HUES48 (cell line): ENCODE data around the gene PTPRN2.

Experiments used
- H3K27ac ChIP-seq: one replicate; pipeline ENCODE4 v1.7.0; 2013; ENCODE audit warnings: low read depth, low read length, inconsistent platforms
- H3K27me3 ChIP-seq: 2 replicates; pipeline ENCODE4 v1.6.1; 2013; ENCODE audit warnings: mild to moderate bottlenecking, low read length; ENCODE audit not compliant: control insufficient read depth, insufficient read depth
- H3K36me3 ChIP-seq: 2 replicates; pipeline ENCODE4 v1.6.1; 2013; ENCODE audit warnings: low read length; ENCODE audit not compliant: control insufficient read depth, insufficient read depth
- H3K4me1 ChIP-seq: 2 replicates; pipeline ENCODE4 v1.6.1; 2013; ENCODE audit warnings: mild to moderate bottlenecking, low read length; ENCODE audit not compliant: control insufficient read depth, insufficient read depth
- H3K4me3 ChIP-seq: 2 replicates; pipeline ENCODE4 v1.5.1; 2013; ENCODE audit warnings: mild to moderate bottlenecking, low read depth, low read length
- H3K9ac ChIP-seq: 2 replicates; pipeline ENCODE4 v1.6.1; 2013; ENCODE audit warnings: mild to moderate bottlenecking, low read depth, low read length, moderate library complexity
- H3K9me3 ChIP-seq: 2 replicates; pipeline ENCODE4 v1.6.1; 2013; ENCODE audit warnings: low read length; ENCODE audit not compliant: control insufficient read depth, insufficient read depth

The PTPRN2 gene

DNA sequence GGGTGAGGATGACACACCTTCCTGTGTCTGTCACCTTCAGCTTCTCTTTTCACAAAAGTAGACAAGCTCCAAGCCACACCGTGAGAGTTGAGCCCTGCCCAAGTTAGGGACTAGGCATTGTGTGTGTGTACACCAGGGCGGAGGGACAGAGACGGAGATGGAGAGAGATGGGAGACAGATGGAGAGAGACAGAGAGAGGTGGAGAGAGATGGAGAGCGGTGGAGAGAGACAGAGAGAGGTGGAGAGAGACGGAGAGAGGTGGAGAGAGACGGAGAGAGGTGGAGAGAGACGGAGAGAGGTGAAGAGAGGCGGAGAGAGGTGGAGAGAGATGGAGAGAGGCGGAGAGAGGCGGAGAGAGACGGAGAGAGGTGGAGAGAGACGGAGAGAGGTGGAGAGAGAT, 1043.8 kb downstream of the PTPRN2 start:
- Histone ChIP-seq H3K4me1 (no peaks in the 10 kb centered on the region), H3K27ac (no peak overlapping the region), H3K27me3 (no peaks in the 10 kb centered on the region), H3K9ac (no peak overlapping the region), H3K9me3 (no peaks in the 10 kb centered on the region), H3K4me3 (no peak overlapping the region), H3K36me3 (no peaks in the 10 kb centered on the region)

DNA sequence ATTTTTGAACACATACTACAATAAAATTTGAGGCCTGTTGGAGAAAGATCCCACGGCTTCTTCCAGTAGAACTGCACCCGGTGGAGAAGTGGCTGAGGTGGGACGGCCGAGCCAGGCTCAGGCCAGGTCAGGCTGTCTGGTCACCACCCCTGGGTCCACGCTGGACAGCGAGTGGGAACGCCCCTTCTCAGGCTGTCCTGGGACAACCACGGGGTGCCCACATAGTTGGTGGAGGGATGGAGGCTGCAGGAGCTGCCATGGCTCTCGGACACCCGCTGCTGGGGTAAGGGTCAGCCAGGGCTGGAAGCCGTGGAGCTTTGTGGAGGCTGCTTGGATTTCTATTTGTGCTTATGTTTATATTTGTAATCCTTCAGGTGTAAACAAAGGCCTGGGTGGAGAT, 1044.3 kb downstream of the PTPRN2 start:
- Histone ChIP-seq H3K9me3 (no peaks in the 10 kb centered on the region), H3K4me1 (no peaks in the 10 kb centered on the region), H3K9ac (no peak overlapping the region), H3K27ac (no peak overlapping the region), H3K27me3 (no peaks in the 10 kb centered on the region), H3K36me3 (no peaks in the 10 kb centered on the region), H3K4me3 (no peak overlapping the region)

DNA sequence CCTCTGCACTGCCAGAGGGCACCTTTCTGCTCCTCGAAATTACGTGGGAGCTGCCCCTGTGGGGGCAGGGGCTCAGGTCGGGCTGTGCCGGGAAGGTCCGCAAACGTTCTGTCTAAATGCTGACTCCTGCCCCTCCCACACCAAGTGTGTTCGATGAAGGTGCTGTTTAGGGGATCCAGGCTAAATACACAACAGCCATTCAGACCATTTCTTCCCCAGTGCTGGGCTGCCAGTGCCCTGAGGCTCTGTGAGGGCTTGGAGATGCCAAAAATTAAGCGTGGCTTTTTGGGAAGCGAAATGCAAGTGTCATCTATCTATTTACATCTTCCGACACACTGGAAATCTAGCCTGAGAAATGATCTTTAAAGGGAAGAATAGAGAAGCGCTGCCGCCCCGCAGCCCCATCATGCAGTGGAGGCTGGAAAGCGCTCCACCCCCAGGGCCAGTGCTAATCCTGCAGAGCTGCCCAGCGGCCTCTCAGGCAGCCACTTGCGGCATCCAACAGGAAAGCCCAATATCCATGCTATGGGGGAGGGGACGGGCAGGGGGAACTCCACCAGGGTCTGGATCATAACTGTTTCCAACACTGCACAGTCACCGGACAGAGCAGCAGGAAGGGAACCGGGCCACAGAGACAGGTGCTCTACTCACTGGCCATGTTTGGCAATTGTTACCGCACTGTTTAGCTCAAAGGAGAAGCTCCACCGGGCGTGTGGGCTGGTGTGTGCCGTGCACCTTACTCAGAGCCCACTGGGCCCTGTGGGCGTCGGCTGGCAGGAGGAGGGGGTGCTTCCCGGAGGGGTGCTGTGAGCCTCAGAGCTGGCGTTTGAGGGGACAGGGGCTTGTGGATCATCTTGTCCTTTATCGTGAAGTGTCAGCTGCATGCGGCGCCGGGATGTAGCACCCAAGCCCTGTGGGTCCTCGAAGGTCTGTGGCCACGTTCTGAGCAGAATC, 1045.3 kb downstream of the PTPRN2 start:
- Histone ChIP-seq H3K36me3 (no peaks in the 10 kb centered on the region), H3K27ac (no peak overlapping the region), H3K9me3 (no peaks in the 10 kb centered on the region), H3K9ac (no peak overlapping the region), H3K4me3 (no peak overlapping the region), H3K4me1 (no peaks in the 10 kb centered on the region), H3K27me3 (no peaks in the 10 kb centered on the region)

- Histone ChIP-seq H3K9me3 (no peaks in the 10 kb centered on the region), H3K4me1 (no peaks in the 10 kb centered on the region), H3K4me3 (no peak overlapping the region), H3K9ac (no peak overlapping the region), H3K27me3 (no peaks in the 10 kb centered on the region), H3K36me3 (no peaks in the 10 kb centered on the region), H3K27ac (no peak overlapping the region)
These were observed 1046.1 kb downstream of the PTPRN2 start for GRCh38 chr7:157541295-157542067.

DNA sequence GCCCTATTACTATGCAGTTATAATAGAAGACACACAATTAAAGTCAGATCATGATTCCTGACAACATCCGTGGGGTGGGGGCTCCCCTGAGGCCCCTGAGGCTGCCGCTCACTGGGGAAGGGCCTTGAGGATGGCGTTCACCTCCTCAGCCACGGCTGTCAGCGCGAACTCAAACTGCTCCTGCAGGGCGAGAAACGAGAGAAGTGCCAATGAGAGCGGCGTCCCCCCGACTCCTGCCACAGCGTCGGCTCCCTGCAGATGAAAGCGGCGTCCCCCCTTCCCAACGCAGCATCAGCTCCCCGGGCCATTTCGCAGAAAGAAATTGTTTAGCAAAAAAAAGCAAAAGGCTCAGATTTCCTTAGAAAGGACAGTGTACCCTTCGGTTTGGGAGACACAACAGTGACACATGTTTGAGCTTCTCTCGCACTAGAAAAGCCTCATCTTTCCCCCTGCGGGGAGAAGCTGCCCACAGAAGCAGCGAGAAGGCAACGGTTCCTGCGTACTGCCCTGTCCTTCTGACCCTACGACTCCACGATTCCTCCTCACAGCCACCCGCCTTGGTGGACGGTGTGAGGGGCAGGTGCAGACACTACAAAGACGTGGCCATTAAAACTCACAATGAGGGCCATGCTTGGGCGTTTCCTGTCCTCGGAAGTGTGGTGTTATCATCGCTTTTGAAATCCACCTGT, 1046.9 kb downstream of the PTPRN2 start:
- H3K9ac ChIP-seq = no peak overlapping the region
- no peak overlapping the region for H3K4me3 ChIP-seq
- no peaks in the 10 kb centered on the region for H3K36me3 ChIP-seq
- no peaks in the 10 kb centered on the region for H3K9me3 ChIP-seq
- H3K27me3 ChIP-seq = no peaks in the 10 kb centered on the region
- H3K4me1 ChIP-seq = no peaks in the 10 kb centered on the region
- H3K27ac ChIP-seq = no peak overlapping the region

- Histone ChIP-seq H3K27me3 (no peaks in the 10 kb centered on the region), H3K9me3 (no peaks in the 10 kb centered on the region), H3K4me1 (no peaks in the 10 kb centered on the region)
These were observed 1047.6 kb downstream of the PTPRN2 start for GRCh38 chr7:157540020-157540419.

GRCh38 chr7:157539521-157539920, 1048.1 kb downstream of the PTPRN2 start:
- H3K27me3 ChIP-seq = no peaks in the 10 kb centered on the region

More at GRCh38 chr7:157540020-157540419, 1047.6 kb downstream of the PTPRN2 start:
- Histone ChIP-seq H3K9ac (no peak overlapping the region), H3K4me3 (no peak overlapping the region), H3K27ac (no peak overlapping the region), H3K36me3 (no peaks in the 10 kb centered on the region)

DNA sequence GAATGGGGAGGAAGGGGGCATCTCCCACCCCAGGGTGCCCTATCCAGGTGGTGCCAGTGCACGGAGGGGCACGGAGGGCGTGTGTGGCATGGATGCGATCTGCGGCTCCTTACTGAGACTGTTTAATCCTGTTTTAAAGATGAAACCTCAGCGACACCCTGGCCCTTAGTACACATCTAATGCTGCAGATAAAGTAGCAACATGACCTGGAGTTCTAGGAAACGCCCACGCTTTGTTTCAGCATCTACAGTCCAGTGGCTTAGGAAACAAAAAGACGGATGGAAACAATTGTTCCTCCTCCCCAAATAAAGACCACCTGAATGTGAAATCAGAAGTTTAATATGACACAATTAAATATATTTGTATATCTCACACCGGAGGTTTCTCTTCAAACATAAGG, 1048.9 kb downstream of the PTPRN2 start:
- H3K4me3 ChIP-seq = no peak overlapping the region
- H3K9ac ChIP-seq = no peak overlapping the region
- no peaks in the 10 kb centered on the region for H3K9me3 ChIP-seq
- H3K4me1 ChIP-seq = no peaks in the 10 kb centered on the region
- no peak overlapping the region for H3K27ac ChIP-seq
- H3K36me3 ChIP-seq = no peaks in the 10 kb centered on the region
- H3K27me3 ChIP-seq = no peaks in the 10 kb centered on the region

More at GRCh38 chr7:157539521-157539920, 1048.1 kb downstream of the PTPRN2 start:
- Histone ChIP-seq H3K36me3 (no peaks in the 10 kb centered on the region), H3K9me3 (no peaks in the 10 kb centered on the region), H3K4me1 (no peaks in the 10 kb centered on the region), H3K9ac (no peak overlapping the region), H3K4me3 (no peak overlapping the region), H3K27ac (no peak overlapping the region)

GRCh38 chr7:157538321-157538720, 1049.3 kb downstream of the PTPRN2 start:
- no peak overlapping the region for H3K9ac ChIP-seq
- H3K9me3 ChIP-seq = no peaks in the 10 kb centered on the region
- H3K27ac ChIP-seq = no peak overlapping the region
- H3K36me3 ChIP-seq = no peaks in the 10 kb centered on the region
- no peaks in the 10 kb centered on the region for H3K27me3 ChIP-seq
- no peak overlapping the region for H3K4me3 ChIP-seq
- H3K4me1 ChIP-seq = no peaks in the 10 kb centered on the region

DNA sequence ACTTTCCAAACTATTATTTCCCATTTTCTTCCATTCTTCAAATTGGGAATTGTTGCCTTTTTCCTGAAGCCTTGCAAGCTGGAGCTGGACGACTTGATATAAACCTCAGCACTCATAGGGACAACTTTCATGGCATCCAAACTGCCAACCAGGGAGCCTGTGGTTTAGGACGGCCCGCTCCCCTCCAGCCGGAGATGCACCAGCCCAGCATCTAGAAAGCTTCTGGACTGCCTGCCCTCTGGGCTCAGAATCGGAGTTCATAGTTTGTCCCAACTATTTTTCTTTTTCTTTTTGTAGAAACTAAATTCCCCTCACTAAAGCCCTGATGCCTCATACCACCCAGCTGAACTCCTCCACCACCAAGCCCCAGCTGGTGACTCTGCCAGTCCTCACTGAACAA, 1050.6 kb downstream of the PTPRN2 start:
- Histone ChIP-seq H3K4me3 (no peak overlapping the region), H3K27me3 (no peaks in the 10 kb centered on the region), H3K36me3 (no peaks in the 10 kb centered on the region), H3K9me3 (no peaks in the 10 kb centered on the region), H3K4me1 (no peaks in the 10 kb centered on the region), H3K9ac (no peak overlapping the region), H3K27ac (no peak overlapping the region)
